VCaP (cell line): Measurements from ENCODE around the gene BRD9.

ENCODE experiments used
- H3K27ac ChIP-seq: fragments of 450-650 bp; 2 replicates; pipeline ENCODE4 v1.5.1; 2017
- TF ChIP-seq, protein P1 (sequence below): fragments of 450-650 bp; conservative IDR thresholded peaks from 2 replicates; pipeline ENCODE4 v1.5.1; 2017; ENCODE audit warnings: mild to moderate bottlenecking, moderate library complexity

BRD9 gene

DNA sequence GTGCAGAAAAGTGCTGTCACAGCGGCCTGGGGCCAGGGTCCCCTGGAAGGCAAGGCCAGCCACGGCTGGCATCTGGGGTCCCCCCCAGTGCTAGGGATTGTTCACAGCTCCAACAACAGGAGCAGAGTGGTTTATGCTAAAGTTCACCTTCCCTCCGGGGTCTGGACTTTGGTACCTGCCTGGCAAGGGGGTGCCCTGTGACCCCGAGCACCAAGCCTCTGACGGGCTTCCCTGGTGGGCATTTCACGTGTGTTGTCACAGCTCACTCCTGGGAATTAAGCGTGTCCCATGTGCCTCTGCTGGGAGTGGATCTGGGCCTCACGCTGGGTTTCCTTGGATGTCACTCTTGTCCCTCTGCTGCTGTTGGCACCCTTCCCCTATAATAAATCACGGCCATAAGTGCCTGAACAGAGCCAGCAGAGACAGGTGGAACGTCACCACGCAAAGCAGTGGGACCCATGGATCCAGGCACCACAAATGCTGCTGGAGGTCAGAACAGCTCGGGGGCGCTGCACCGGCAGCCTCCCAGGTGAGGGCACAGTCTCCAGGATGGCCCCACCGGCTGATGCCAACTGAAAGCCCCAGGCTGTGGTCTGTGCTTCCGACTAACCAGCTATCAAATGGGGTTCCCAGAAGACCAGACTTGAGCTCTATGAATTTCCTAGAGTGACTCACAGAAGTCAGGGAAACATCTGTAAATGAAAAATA is 24.0 kb downstream of the BRD9 start:
- no peak overlapping the region for H3K27ac ChIP-seq
- TF ChIP-seq, protein P1, sequence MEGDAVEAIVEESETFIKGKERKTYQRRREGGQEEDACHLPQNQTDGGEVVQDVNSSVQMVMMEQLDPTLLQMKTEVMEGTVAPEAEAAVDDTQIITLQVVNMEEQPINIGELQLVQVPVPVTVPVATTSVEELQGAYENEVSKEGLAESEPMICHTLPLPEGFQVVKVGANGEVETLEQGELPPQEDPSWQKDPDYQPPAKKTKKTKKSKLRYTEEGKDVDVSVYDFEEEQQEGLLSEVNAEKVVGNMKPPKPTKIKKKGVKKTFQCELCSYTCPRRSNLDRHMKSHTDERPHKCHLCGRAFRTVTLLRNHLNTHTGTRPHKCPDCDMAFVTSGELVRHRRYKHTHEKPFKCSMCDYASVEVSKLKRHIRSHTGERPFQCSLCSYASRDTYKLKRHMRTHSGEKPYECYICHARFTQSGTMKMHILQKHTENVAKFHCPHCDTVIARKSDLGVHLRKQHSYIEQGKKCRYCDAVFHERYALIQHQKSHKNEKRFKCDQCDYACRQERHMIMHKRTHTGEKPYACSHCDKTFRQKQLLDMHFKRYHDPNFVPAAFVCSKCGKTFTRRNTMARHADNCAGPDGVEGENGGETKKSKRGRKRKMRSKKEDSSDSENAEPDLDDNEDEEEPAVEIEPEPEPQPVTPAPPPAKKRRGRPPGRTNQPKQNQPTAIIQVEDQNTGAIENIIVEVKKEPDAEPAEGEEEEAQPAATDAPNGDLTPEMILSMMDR: no peak

DNA sequence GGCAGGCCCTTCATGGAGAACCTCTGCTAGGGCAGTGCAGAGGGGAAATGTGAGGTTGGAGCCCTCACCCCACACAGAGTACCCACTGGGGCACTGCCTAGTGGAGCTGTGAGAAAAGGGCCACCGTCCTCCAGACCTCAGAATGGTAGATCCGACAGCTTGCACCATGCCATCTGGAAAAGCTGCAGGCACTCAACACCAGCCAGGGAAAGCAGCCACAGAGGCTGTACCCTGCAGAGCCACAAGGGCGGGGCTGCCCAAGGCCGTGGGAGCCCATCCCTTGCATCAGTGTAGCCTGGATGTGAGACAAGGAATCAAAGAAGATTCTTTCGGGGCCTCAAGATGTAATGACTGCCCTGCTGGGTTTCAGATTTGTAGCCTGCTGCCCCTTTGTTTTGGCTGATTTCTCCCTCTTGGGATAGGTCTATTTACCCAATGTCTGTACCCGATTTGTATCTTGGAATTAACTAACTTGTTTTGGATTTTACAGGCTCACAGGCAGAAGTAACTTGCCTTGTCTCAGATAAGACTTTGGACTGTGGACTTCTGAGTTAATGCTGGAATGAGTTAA is 25.2 kb downstream of the BRD9 start:
- TF ChIP-seq, protein P1: no peak
- no peak overlapping the region for H3K27ac ChIP-seq

DNA sequence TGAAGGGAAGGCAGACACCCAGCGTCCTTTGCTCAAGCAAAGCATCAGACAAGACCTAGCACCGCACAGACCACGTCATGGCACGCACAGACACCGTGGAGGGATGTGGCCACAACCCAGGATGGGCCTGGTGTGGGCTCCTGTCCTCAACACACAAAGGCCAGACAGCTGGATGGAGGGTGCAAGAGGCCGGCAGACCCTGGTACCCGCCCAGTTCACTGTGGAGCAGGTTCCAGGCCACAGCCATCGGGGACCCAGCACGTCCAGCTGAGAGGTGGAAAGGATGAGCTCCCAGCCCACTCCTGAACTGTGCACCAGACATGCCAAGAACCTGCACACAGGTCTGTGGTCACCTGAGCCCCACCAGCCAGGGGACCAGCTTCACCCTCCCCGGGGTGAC is 26.8 kb downstream of the BRD9 start:
- H3K27ac ChIP-seq: no peak overlapping the region
- TF ChIP-seq, protein P1: no peak

DNA sequence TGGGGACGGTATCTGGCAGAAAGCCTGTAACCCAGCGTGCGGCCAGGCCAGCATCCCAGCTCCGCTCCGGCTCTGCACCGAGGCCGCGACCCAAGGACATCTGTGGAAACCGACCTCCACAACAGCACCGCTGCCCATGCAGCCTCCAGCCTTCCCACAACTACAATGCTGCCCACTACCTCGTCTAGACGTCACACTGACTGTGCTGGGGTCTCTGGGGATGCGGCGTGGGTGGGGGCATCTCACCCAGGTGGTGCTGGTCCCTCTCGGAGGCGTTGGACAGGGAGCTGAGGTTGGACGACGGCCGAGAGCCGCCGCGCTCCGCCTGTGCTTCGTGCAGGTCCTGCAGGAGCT is 27.5 kb downstream of the BRD9 start:
- no peak overlapping the region for H3K27ac ChIP-seq
- TF ChIP-seq, protein P1: no peak

DNA sequence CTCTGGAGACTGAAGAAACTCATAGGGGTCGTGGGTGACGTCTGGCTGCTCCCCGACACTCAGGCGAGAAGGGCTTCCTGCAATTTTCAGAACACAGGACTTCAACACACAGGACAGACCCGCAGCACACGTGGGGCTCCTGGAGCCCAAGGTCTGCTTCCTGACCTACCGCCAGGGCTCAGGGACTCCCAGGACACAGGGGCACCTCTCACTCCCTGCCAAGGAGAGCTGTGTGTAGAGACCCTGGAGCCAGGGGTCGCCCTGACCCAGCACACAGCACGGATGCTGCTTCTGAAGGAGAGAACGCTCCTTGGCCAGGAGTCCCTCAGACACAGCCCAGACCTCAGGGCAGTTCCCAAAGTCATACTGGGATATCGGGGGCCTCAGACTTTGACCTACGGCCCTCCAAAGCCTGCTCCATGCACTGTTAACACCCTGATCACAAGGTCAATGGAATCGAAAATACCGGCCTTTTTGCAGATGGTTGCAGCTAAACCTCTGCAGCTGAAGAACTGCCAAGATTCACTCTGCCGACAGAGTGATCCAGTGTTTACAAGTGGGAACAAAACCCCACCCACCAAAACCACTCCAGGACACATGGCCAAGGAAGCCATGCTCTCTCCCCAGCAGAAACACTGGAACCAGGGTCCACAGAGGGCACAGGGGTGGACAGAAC is 28.0 kb downstream of the BRD9 start:
- TF ChIP-seq, protein P1: no peak

DNA sequence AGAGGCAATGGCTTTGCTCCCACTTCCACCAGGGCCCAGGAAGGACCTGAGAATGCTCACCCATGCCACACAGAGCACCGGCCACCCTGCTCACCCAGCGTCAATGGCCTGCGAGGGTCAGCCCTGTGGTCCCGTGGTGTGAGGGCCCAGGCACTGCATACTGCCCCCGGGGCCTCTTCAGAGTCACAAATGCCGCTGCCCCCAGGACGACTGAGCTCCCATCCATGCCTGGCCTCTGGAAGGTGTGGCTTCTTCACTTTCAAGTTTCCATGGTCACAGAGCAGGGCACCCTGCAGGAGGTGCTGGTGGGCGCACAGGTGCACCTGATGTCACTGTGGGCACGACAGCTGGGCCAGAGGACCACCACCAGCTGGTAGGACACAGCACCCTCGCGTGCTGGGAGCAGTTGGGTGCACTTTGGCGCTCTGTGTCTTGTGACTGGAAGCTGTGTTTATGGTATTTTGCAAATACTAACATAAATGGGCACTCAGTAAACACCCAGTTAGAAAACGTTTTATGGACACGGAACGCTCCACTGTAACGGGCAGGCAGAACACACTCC is 29.3 kb downstream of the BRD9 start:
- H3K27ac ChIP-seq: no peak overlapping the region
- TF ChIP-seq, protein P1: no peak

More for the DNA sequence above, 28.0 kb downstream of the BRD9 start:
- no peak overlapping the region for H3K27ac ChIP-seq
